BLaER1 (cell line): Measurements from ENCODE around the gene NOS1.

Source experiments
- H3K27ac ChIP-seq: shearing (Covaris generic); formaldehyde crosslinking; 2 replicates; pipeline ENCODE4 v1.8.1; 2022
- H3K27me3 ChIP-seq: shearing (Covaris generic); formaldehyde crosslinking; 2 replicates; pipeline ENCODE4 v1.8.1; 2022
- H3K36me3 ChIP-seq: shearing (Covaris generic); formaldehyde crosslinking; 2 replicates; pipeline ENCODE4 v1.8.1; 2022
- H3K4me1 ChIP-seq: shearing (Covaris generic); formaldehyde crosslinking; 2 replicates; pipeline ENCODE4 v1.8.1; 2022
- H3K4me2 ChIP-seq: shearing (Covaris generic); formaldehyde crosslinking; 2 replicates; pipeline ENCODE4 v1.8.1; 2022
- H3K4me3 ChIP-seq: shearing (Covaris generic); formaldehyde crosslinking; 2 replicates; pipeline ENCODE4 v1.8.1; 2022
- H3K9ac ChIP-seq: shearing (Covaris generic); formaldehyde crosslinking; 2 replicates; pipeline ENCODE4 v1.8.1; 2022
- H3K9me3 ChIP-seq: shearing (Covaris generic); formaldehyde crosslinking; 2 replicates; pipeline ENCODE4 v1.8.1; 2022
- H4K20me1 ChIP-seq: shearing (Covaris generic); formaldehyde crosslinking; 2 replicates; pipeline ENCODE4 v1.8.1; 2022
- Cebpa-rat ChIP-seq: shearing (Covaris generic); IDR thresholded peaks from 2 replicates; pipeline ENCODE4 v1.8.1; 2022

NOS1 gene

DNA sequence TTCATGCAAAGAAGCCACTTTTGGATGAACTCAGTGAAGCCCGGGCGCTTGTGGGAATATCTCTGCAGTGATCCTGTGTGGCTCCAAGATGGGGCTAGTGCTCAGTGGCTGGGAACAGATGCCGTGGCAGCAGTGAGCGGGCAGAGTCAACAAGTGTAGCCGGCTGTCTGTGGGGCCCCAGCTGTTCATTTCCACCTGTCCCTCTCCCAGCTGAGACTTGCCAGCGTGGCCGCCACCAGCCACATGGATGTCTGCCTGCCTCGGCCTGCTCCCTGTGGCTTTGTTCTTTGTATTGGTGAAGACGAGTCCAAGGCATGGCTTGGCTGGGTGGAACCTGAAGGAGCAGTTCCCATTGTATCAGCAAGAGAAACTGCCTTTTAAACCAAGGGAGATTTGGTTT is 77.3 kb downstream of the NOS1 start:
- Histone ChIP-seq H4K20me1 (no peaks in the 10 kb centered on the region), H3K36me3 (no peaks in the 10 kb centered on the region), H3K27me3 (no peaks in the 10 kb centered on the region; the same call in 1 of the 2 replicates), H3K27ac (no peak overlapping the region), H3K4me1 (peaks cover 9% of the 10 kb centered on the region), H3K9me3 (no peaks in the 10 kb centered on the region), H3K4me2 (no peak overlapping the region), H3K9ac (no peak overlapping the region), H3K4me3 (no peak overlapping the region)
- no peak for TF ChIP-seq Cebpa-rat

DNA sequence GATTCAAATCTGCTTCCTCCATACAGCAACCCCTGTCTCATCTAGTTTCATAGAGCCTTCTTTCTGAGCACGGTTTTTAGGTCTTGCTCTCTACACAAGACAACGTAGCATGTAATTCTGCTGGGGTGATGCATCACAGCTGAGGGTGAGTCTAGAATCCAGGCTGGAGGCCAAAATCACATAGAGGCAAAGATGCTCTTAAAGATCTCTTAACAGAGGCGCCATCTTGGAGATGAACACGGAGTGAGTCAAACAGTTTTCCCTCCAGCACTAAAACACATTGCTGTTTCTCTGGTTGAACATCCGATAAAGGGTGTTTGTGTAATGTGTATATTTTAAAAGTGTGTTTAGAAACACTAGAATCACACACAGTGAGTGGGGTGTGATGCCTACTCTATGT is 78.9 kb downstream of the NOS1 start:
- H3K27me3 ChIP-seq = no peaks in the 10 kb centered on the region; the same call in 1 of the 2 replicates
- no peak for TF ChIP-seq Cebpa-rat
- no peak overlapping the region for H3K9ac ChIP-seq
- H3K4me3 ChIP-seq = no peak overlapping the region
- H3K9me3 ChIP-seq = no peaks in the 10 kb centered on the region
- H3K4me2 ChIP-seq = no peak overlapping the region
- H4K20me1 ChIP-seq = no peaks in the 10 kb centered on the region
- H3K27ac ChIP-seq = no peak overlapping the region
- H3K4me1 ChIP-seq = peaks cover 9% of the 10 kb centered on the region
- H3K36me3 ChIP-seq = no peaks in the 10 kb centered on the region

- TF ChIP-seq Cebpa-rat = no peak
- H3K9me3 ChIP-seq = no peaks in the 10 kb centered on the region
- H3K4me2 ChIP-seq = peak overlapping the region; percentile 37; the same call in 1 of the 2 replicates
- H3K4me1 ChIP-seq = peaks cover 9% of the 10 kb centered on the region
- no peak overlapping the region for H3K27ac ChIP-seq
- no peaks in the 10 kb centered on the region for H4K20me1 ChIP-seq
- H3K9ac ChIP-seq = no peak overlapping the region
- H3K4me3 ChIP-seq = no peak overlapping the region
- no peaks in the 10 kb centered on the region for H3K27me3 ChIP-seq
- H3K36me3 ChIP-seq = no peaks in the 10 kb centered on the region
Observed at GRCh38 chr12:117280019-117280680, 81.3 kb downstream of the NOS1 start.

DNA sequence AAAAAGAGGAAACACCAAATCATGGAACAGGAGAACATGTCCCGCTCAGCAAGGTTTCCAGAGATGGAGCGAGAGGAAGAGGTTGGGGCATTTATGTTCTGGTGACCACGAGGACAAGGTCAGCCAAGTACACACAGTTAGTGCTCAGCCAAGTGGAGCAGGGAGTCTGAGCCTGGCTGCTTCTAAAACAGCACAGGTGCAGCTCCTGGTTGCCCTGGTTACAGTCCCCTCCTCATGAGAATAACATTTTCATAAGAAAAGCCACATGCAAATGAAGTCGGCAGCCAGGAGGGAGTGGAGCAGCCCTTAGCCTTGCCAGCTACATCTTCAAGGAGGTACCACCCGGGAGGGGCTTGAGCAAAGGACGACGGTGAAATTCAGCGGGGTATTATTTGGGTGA is 81.8 kb downstream of the NOS1 start:
- Histone ChIP-seq H3K27me3 (no peaks in the 10 kb centered on the region), H3K9me3 (no peaks in the 10 kb centered on the region), H3K36me3 (no peaks in the 10 kb centered on the region), H3K4me2 (peak overlapping the region; percentile 37; the same call in 1 of the 2 replicates), H3K4me1 (peaks cover 9% of the 10 kb centered on the region), H4K20me1 (no peaks in the 10 kb centered on the region), H3K4me3 (no peak overlapping the region), H3K27ac (no peak overlapping the region), H3K9ac (no peak overlapping the region)
- TF ChIP-seq Cebpa-rat = no peak

DNA sequence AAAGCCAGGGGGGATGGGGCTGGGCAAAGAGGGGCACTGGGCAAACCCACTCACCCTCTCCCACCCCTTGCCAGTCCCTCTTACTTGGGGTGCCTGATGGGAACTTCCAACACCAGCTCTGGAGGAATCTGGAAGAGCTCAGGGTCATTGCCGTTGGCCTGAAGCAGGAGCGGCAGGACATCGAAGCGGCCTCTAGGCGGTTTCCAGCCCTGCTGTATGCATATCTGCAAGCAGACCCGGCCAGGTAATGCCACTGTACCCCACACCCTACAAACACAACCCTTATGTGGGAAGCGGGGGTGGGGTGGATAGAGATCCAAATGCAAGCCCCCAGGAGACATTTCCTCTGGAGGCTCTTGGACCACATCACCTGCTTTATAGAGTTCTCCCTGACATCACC is 83.6 kb downstream of the NOS1 start:
- Histone ChIP-seq H3K9ac (no peak overlapping the region), H3K36me3 (no peaks in the 10 kb centered on the region), H4K20me1 (no peaks in the 10 kb centered on the region), H3K4me3 (no peak overlapping the region), H3K4me2 (no peak overlapping the region), H3K27ac (no peak overlapping the region), H3K9me3 (no peaks in the 10 kb centered on the region), H3K4me1 (peaks cover 9% of the 10 kb centered on the region), H3K27me3 (no peaks in the 10 kb centered on the region)
- no peak for TF ChIP-seq Cebpa-rat

DNA sequence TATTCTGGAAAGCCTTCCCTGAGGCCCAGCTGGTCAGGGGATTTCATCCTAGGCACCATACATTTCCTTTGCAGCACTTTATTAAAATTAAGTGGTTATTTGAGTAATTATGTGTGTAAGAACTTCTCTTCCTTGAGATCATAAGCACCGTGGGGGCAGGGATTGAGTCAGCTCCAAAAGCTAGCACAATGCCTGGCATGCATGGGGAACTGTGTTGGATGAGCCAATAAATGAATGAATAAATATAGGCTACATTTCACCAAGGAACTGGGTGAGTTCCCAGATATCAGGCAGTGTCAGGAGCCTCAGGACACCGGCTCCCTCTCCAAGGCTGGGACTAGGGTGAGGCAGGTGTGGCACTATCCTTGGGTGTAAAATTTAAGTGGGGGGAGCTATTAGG is 88.3 kb downstream of the NOS1 start:
- no peaks in the 10 kb centered on the region for H3K36me3 ChIP-seq
- H3K9me3 ChIP-seq = no peaks in the 10 kb centered on the region
- H3K4me2 ChIP-seq = no peak overlapping the region
- H3K27me3 ChIP-seq = no peaks in the 10 kb centered on the region
- TF ChIP-seq Cebpa-rat = no peak
- H3K27ac ChIP-seq = no peak overlapping the region
- H3K4me3 ChIP-seq = no peak overlapping the region
- H4K20me1 ChIP-seq = no peaks in the 10 kb centered on the region
- no peak overlapping the region for H3K9ac ChIP-seq
- H3K4me1 ChIP-seq = no peaks in the 10 kb centered on the region

DNA sequence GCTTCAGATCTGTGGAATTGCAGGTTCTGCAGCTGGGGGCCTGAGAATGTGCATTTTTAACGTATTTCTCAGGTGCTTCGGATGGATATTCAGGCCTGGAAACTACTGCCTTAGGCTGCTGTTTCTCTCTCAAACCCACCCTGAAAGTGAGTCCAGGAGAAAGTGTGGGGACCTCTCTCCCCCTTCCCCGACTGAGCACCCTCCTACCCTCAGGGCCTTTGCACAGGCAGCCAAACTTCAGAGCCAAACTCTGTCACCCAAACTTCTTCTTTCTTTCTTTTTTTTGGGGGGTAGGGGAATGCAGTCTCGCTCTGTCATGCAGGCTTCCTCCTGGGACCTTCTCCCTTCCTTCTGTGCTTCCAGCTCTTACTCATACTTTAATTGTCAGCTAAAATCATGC is 88.7 kb downstream of the NOS1 start:
- H3K4me1 ChIP-seq = no peaks in the 10 kb centered on the region
- H3K27ac ChIP-seq = no peak overlapping the region
- no peak overlapping the region for H3K9ac ChIP-seq
- H3K4me3 ChIP-seq = no peak overlapping the region
- no peaks in the 10 kb centered on the region for H4K20me1 ChIP-seq
- H3K9me3 ChIP-seq = no peaks in the 10 kb centered on the region
- no peak for TF ChIP-seq Cebpa-rat
- no peak overlapping the region for H3K4me2 ChIP-seq
- H3K27me3 ChIP-seq = no peaks in the 10 kb centered on the region
- H3K36me3 ChIP-seq = no peaks in the 10 kb centered on the region

DNA sequence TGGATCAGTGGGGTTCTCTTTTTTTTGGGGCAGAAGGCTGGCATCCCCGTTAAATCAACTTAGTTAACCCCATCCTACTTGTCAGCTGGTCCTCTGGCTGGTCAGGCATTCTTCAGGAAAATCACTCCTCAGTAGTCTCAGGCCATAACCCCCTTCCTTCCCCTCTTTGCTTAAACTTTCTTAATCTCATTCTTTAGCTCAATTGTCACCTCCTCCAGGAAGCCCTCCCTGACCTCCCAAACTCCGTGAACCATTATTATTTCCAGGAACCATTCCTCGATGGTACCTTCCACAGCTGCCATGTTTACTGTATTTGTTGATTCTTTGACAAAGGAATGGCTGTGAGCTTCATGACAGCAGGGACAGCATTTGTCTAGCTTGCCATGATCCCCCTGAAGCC is 98.7 kb downstream of the NOS1 start:
- Histone ChIP-seq H3K9ac (no peak overlapping the region), H4K20me1 (no peaks in the 10 kb centered on the region), H3K9me3 (no peaks in the 10 kb centered on the region), H3K27ac (no peak overlapping the region), H3K4me1 (no peaks in the 10 kb centered on the region), H3K4me2 (no peak overlapping the region), H3K27me3 (no peaks in the 10 kb centered on the region), H3K4me3 (no peak overlapping the region), H3K36me3 (no peaks in the 10 kb centered on the region)
- no peak for TF ChIP-seq Cebpa-rat

GRCh38 chr12:117261247-117261646 is 100.2 kb downstream of the NOS1 start:
- H3K9ac ChIP-seq = no peak overlapping the region
- no peaks in the 10 kb centered on the region for H3K9me3 ChIP-seq
- no peak for TF ChIP-seq Cebpa-rat
- no peak overlapping the region for H3K27ac ChIP-seq
- H3K36me3 ChIP-seq = no peaks in the 10 kb centered on the region
- H3K27me3 ChIP-seq = no peaks in the 10 kb centered on the region
- no peaks in the 10 kb centered on the region for H3K4me1 ChIP-seq
- H4K20me1 ChIP-seq = no peaks in the 10 kb centered on the region
- H3K4me2 ChIP-seq = no peak overlapping the region
- no peak overlapping the region for H3K4me3 ChIP-seq

DNA sequence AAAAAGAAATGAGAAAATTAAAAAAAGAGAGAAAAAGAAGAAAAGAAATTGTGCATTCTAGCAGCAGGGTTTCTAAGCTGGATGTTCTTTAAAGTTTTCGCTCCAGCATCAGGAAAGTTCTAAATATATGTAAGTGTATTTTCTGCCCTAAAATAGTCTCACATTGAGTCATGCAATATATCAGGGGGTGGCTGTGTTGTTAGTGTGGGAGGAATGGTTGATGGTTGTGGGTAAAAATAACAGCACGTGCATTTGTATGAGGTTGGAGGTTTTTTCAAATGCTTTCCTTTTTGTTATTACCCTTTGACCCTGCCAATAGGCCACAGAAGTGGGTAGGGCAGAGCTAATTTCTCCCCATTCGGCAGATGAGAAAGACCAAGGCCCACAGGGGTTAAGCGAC is 106.0 kb downstream of the NOS1 start:
- Histone ChIP-seq H3K4me2 (no peak overlapping the region), H3K4me1 (no peaks in the 10 kb centered on the region), H3K4me3 (no peak overlapping the region), H3K36me3 (no peaks in the 10 kb centered on the region), H3K9me3 (peaks cover 8% of the 10 kb centered on the region), H4K20me1 (no peaks in the 10 kb centered on the region), H3K27ac (no peak overlapping the region), H3K9ac (no peak overlapping the region), H3K27me3 (no peaks in the 10 kb centered on the region)
- TF ChIP-seq Cebpa-rat = no peak

GRCh38 chr12:117243488-117243887 is 117.9 kb downstream of the NOS1 start:
- Histone ChIP-seq H3K4me2 (no peak overlapping the region), H3K4me3 (no peak overlapping the region), H3K9me3 (peaks cover 15% of the 10 kb centered on the region), H3K36me3 (no peaks in the 10 kb centered on the region), H4K20me1 (no peaks in the 10 kb centered on the region), H3K9ac (no peak overlapping the region), H3K4me1 (peaks cover 10% of the 10 kb centered on the region), H3K27ac (no peak overlapping the region), H3K27me3 (no peaks in the 10 kb centered on the region)
- no peak for TF ChIP-seq Cebpa-rat
